Skeletal muscle satellite cell (primary cell): ENCODE measurements around the gene MMS22L.
A peak's percentile ranks its signal among the peaks of the same experiment; 100 is the strongest.

Experiments
- H3K27me3 ChIP-seq: 2 replicates; pipeline ENCODE4 v1.7.0; 2013; ENCODE audit warnings: low read length; ENCODE audit not compliant: control insufficient read depth, insufficient read depth
- H3K36me3 ChIP-seq: 2 replicates; pipeline ENCODE4 v1.7.0; 2013; ENCODE audit warnings: mild to moderate bottlenecking, control low read depth, low read length; ENCODE audit not compliant: insufficient read depth
- H3K4me1 ChIP-seq: 2 replicates; pipeline ENCODE4 v1.7.0; 2013; ENCODE audit warnings: low read length; ENCODE audit not compliant: control insufficient read depth, insufficient read depth
- H3K4me2 ChIP-seq: 2 replicates; pipeline ENCODE4 v1.7.0; 2013; ENCODE audit warnings: mild to moderate bottlenecking, low read length
- H3K4me3 ChIP-seq: 2 replicates; pipeline ENCODE4 v1.7.0; 2013; ENCODE audit warnings: low read length
- H3K9ac ChIP-seq: 2 replicates; pipeline ENCODE4 v1.7.0; 2013; ENCODE audit warnings: mild to moderate bottlenecking, low read depth, low read length, moderate library complexity
- H3K9me3 ChIP-seq: replicated peaks from 2 replicates; pipeline ENCODE4 v1.7.0; 2013; ENCODE audit warnings: mild to moderate bottlenecking, control low read depth, low read length

Gene MMS22L

GRCh38 chr6:97231911-97232310 lies 51.1 kb downstream of the MMS22L start:
- no peak overlapping the region for H3K4me3 ChIP-seq
- H3K4me2 ChIP-seq = no peak overlapping the region
- H3K9me3 ChIP-seq = no peaks in the 10 kb centered on the region
- H3K27me3 ChIP-seq = no peaks in the 10 kb centered on the region
- H3K36me3 ChIP-seq = no peaks in the 10 kb centered on the region
- H3K9ac ChIP-seq = no peak overlapping the region
- peaks cover 10% of the 10 kb centered on the region for H3K4me1 ChIP-seq

- Histone ChIP-seq H3K4me1 (no peaks in the 10 kb centered on the region), H3K27me3 (no peaks in the 10 kb centered on the region)
These were observed 60.1 kb downstream of the MMS22L start for GRCh38 chr6:97222903-97223302.

GRCh38 chr6:97218912-97219311 lies 64.1 kb downstream of the MMS22L start:
- Histone ChIP-seq H3K27me3 (no peaks in the 10 kb centered on the region), H3K4me1 (no peaks in the 10 kb centered on the region), H3K9ac (no peak overlapping the region), H3K4me3 (no peak overlapping the region), H3K36me3 (no peaks in the 10 kb centered on the region), H3K4me2 (no peak overlapping the region), H3K9me3 (no peaks in the 10 kb centered on the region)

More at GRCh38 chr6:97222903-97223302, 60.1 kb downstream of the MMS22L start:
- no peak overlapping the region for H3K4me2 ChIP-seq
- no peak overlapping the region for H3K4me3 ChIP-seq
- no peaks in the 10 kb centered on the region for H3K9me3 ChIP-seq
- H3K9ac ChIP-seq = no peak overlapping the region
- H3K36me3 ChIP-seq = no peaks in the 10 kb centered on the region

- Histone ChIP-seq H3K27me3 (no peaks in the 10 kb centered on the region), H3K4me1 (no peaks in the 10 kb centered on the region), H3K9me3 (no peaks in the 10 kb centered on the region), H3K4me3 (no peak overlapping the region), H3K4me2 (no peak overlapping the region), H3K36me3 (peaks cover 5% of the 10 kb centered on the region), H3K9ac (no peak overlapping the region)
These were observed 67.8 kb downstream of the MMS22L start for GRCh38 chr6:97215157-97215769.

- Histone ChIP-seq H3K9me3 (no peaks in the 10 kb centered on the region), H3K36me3 (peaks cover 5% of the 10 kb centered on the region), H3K4me3 (no peak overlapping the region), H3K27me3 (no peaks in the 10 kb centered on the region), H3K9ac (no peak overlapping the region), H3K4me2 (peak overlapping the region; percentile 44), H3K4me1 (no peaks in the 10 kb centered on the region)
These were observed 68.3 kb downstream of the MMS22L start for GRCh38 chr6:97214671-97215070.

- H3K4me2 ChIP-seq = no peak overlapping the region
- H3K4me3 ChIP-seq = no peak overlapping the region
These were observed 75.6 kb downstream of the MMS22L start for GRCh38 chr6:97207383-97207782.

GRCh38 chr6:97205966-97206365 lies 77.0 kb downstream of the MMS22L start:
- no peaks in the 10 kb centered on the region for H3K27me3 ChIP-seq
- H3K36me3 ChIP-seq = no peaks in the 10 kb centered on the region
- H3K9me3 ChIP-seq = no peaks in the 10 kb centered on the region
- H3K9ac ChIP-seq = no peak overlapping the region
- no peak overlapping the region for H3K4me3 ChIP-seq
- H3K4me1 ChIP-seq = no peaks in the 10 kb centered on the region
- H3K4me2 ChIP-seq = no peak overlapping the region

More at GRCh38 chr6:97207383-97207782, 75.6 kb downstream of the MMS22L start:
- H3K27me3 ChIP-seq = no peaks in the 10 kb centered on the region
- no peak overlapping the region for H3K9ac ChIP-seq
- H3K4me1 ChIP-seq = no peaks in the 10 kb centered on the region
- no peaks in the 10 kb centered on the region for H3K9me3 ChIP-seq
- peaks cover 5% of the 10 kb centered on the region for H3K36me3 ChIP-seq

GRCh38 chr6:97203343-97203742 lies 79.7 kb downstream of the MMS22L start:
- no peaks in the 10 kb centered on the region for H3K27me3 ChIP-seq
- no peaks in the 10 kb centered on the region for H3K9me3 ChIP-seq
- H3K4me2 ChIP-seq = no peak overlapping the region

GRCh38 chr6:97198046-97198565 lies 84.9 kb downstream of the MMS22L start:
- H3K4me2 ChIP-seq = no peak overlapping the region
- H3K27me3 ChIP-seq = no peaks in the 10 kb centered on the region
- no peaks in the 10 kb centered on the region for H3K4me1 ChIP-seq
- H3K4me3 ChIP-seq = no peak overlapping the region
- H3K9me3 ChIP-seq = no peaks in the 10 kb centered on the region
- no peak overlapping the region for H3K9ac ChIP-seq
- H3K36me3 ChIP-seq = no peaks in the 10 kb centered on the region

More at GRCh38 chr6:97203343-97203742, 79.7 kb downstream of the MMS22L start:
- no peak overlapping the region for H3K9ac ChIP-seq
- no peaks in the 10 kb centered on the region for H3K36me3 ChIP-seq
- no peaks in the 10 kb centered on the region for H3K4me1 ChIP-seq
- H3K4me3 ChIP-seq = no peak overlapping the region

- no peak overlapping the region for H3K9ac ChIP-seq
- H3K9me3 ChIP-seq = no peaks in the 10 kb centered on the region
- peaks cover 9% of the 10 kb centered on the region for H3K4me1 ChIP-seq
These were observed 87.9 kb downstream of the MMS22L start for GRCh38 chr6:97195117-97195516.

GRCh38 chr6:97189767-97190166 lies 93.2 kb downstream of the MMS22L start:
- H3K4me2 ChIP-seq = peak overlapping the region; percentile 5
- H3K9me3 ChIP-seq = no peaks in the 10 kb centered on the region
- H3K4me1 ChIP-seq = peaks cover 16% of the 10 kb centered on the region
- H3K4me3 ChIP-seq = no peak overlapping the region
- H3K36me3 ChIP-seq = no peaks in the 10 kb centered on the region
- no peaks in the 10 kb centered on the region for H3K27me3 ChIP-seq
- no peak overlapping the region for H3K9ac ChIP-seq

More at GRCh38 chr6:97195117-97195516, 87.9 kb downstream of the MMS22L start:
- Histone ChIP-seq H3K4me2 (no peak overlapping the region), H3K4me3 (no peak overlapping the region), H3K27me3 (no peaks in the 10 kb centered on the region), H3K36me3 (no peaks in the 10 kb centered on the region)

- Histone ChIP-seq H3K9ac (no peak overlapping the region), H3K9me3 (no peaks in the 10 kb centered on the region), H3K4me2 (no peak overlapping the region), H3K4me3 (no peak overlapping the region), H3K4me1 (peaks cover 16% of the 10 kb centered on the region), H3K36me3 (no peaks in the 10 kb centered on the region), H3K27me3 (no peaks in the 10 kb centered on the region)
These were observed 95.1 kb downstream of the MMS22L start for GRCh38 chr6:97187951-97188350.
